Upper lobe of left lung (tissue), 4 donors: Measurements from ENCODE around the gene POT1.

ENCODE experiments used
- CTCF ChIP-seq, 6 experiments: fragments of 450-650 bp in 4 of 6; fragments of 200-600 bp in 2 of 6; sonication (generic) in 2 of 6; IDR thresholded peaks; one replicate each; pipeline ENCODE4 v1.5.1; 2016 to 2019; ENCODE audit warnings: antibody characterized with exemption in 6 of 6
- EP300 ChIP-seq, 4 donors: sonication (generic); formaldehyde crosslinking; IDR thresholded peaks; one replicate each; pipeline ENCODE4 v1.5.1; 2017; ENCODE audit warnings: antibody characterized with exemption in 4 of 4, control low read depth in 2 of 4
- POLR2A ChIP-seq, 4 donors: fragments of 450-650 bp; IDR thresholded peaks; one replicate each; pipeline ENCODE4 v1.5.1; 2016 to 2017; ENCODE audit warnings: antibody characterized with exemption in 4 of 4, mild to moderate bottlenecking in 2 of 4

GRCh38 chr7:124843336-124843735 lies 86.3 kb downstream of the POT1 start:
- TF ChIP-seq CTCF (IDR thresholded peaks at IDR 0.05), result no peak
- no peak for TF ChIP-seq POLR2A (IDR thresholded peaks at IDR 0.05)
- no peak for TF ChIP-seq EP300 (IDR thresholded peaks at IDR 0.05)
